NT2/D1 (cell line): ENCODE data around the gene HEXB.
"Not testable (repeated sequence)": the region's sequence is repeated elsewhere in the genome, so short reads cannot be mapped to it uniquely, and the experiment has no call there.

Experiments
- YY1 ChIP-seq: IDR thresholded peaks from 2 replicates; pipeline ENCODE4 v1.6.1; 2011; ENCODE audit not compliant: insufficient read length, insufficient read depth
- ZNF274 ChIP-seq: IDR thresholded peaks from 2 replicates; pipeline ENCODE4 v1.6.1; 2011; ENCODE audit warnings: mild to moderate bottlenecking, low read depth, low read length

DNA sequence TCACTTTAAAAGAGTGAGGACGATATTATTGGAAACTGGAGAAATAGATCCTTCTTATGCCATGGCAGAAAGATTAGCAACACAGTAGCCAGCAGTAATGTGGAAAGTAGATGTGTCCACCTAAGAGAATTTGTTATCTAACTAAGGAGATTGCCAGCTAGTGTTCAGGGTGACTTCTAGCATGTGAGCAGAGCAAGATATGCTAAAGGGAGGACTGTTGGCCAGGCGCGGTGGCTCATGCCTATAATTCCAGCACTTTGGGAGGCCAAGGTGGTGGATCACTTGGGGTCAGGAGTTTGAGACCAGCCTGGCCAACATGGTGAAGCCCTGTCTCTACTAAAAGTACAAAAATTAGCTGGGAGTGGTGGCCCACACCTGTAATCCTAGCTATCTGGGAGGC lies 5.7 kb upstream of the HEXB start:
- not testable (repeated sequence) for TF ChIP-seq YY1, ZNF274
